ENCODE measurements around the gene KRTAP4-8.

DNA sequence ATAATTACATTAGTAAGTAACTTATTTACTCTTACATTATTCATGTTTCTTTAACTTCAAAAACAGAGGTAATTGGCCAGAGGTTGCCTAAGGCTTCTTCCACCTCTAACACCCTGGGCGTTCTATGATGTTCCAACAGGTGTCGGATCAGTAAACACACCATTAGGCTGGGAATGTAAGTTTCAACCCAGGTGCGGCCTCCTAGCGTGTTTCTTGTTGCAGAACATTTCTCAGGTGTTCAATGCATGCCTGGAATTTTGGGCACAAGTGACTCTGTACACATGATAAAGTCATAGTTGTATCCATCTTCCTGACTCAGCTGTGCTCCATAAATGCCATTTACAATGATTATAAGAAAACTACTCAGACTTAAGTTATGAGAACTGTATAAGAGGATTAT, 43.9 kb downstream of the KRTAP4-8 start:
- TF ChIP-seq POLR2AphosphoS5 (IDR thresholded peaks at IDR 0.05; ENCODE audit: borderline replicate concordance, low read depth, low read length) = no peak
- TF ChIP-seq EZH2 (IDR thresholded peaks at IDR 0.05) = no peak

All from SK-N-MC (cell line).